GM18909 (cell line): ENCODE data around the gene MEG3.

Experiments used
- ATAC-seq: cut with Tn5 transposase; IDR thresholded peaks from one replicate; pipeline ENCODE4 v1.9.1; 2021; ENCODE audit warnings: mild to moderate bottlenecking; ENCODE audit not compliant: unreplicated experiment, poor library complexity

MEG3 gene

GRCh38 chr14:100891051-100891450 is 65.1 kb downstream of the MEG3 start:
- no peak for ATAC-seq

DNA sequence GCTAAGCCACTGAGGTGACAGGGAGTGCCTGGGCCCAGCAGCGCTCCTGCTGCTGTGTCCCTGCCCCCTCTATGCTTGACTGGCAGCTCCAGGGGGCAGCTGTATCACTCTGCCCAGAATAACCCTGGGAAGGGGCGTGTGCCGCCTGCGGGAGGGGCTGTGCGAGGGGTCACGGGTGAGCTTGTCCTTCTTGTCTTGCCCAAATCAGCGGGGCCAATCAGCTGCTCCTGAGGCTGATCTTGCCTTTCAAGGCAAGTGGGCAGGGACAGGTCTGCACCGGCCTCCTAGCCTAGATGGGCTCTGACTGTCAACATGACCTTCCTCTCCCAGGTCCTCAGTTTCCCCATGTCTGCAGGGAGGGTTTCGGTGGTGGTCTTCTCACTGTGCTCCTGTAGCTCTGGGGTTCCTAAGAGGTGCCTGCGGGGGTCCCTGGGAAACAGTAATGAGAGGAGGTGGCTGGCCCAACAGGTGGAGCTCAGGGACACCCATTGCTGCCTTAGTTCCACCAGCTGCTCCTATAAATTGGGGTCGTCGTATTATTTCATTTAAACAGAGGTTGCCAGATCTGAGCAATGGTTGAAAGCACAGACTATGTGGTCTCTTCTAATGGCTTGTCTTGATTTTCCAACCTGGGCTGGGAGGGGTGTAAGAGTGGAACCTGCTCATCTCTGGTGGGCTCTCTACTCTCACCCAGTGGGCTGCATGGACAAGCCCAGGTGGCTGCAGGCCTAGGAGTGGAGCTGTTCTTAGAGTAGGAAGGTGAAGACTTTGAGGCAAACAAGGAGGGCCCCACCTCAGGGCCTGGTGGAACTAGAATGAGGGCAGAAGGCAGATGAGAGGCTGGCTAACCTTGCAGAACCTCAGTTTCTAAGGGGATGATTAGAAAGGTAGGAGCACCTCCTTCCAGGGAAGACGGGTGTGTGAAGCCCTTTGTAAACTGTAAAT is 65.9 kb downstream of the MEG3 start:
- ATAC-seq = no peak

GRCh38 chr14:100892496-100893227 is 66.7 kb downstream of the MEG3 start:
- ATAC-seq = no peak

GRCh38 chr14:100893228-100893601 is 67.3 kb downstream of the MEG3 start:
- ATAC-seq = no peak

GRCh38 chr14:100893760-100894159 is 67.8 kb downstream of the MEG3 start:
- ATAC-seq = no peak

- no peak for ATAC-seq
These were observed 68.5 kb downstream of the MEG3 start for GRCh38 chr14:100894416-100894815.

GRCh38 chr14:100895411-100895810 is 69.5 kb downstream of the MEG3 start:
- ATAC-seq = no peak

- no peak for ATAC-seq
These were observed 70.6 kb downstream of the MEG3 start for GRCh38 chr14:100896369-100897060.

GRCh38 chr14:100898465-100898864 is 72.5 kb downstream of the MEG3 start:
- no peak for ATAC-seq

- no peak for ATAC-seq
These were observed 73.3 kb downstream of the MEG3 start for GRCh38 chr14:100898935-100899883.

DNA sequence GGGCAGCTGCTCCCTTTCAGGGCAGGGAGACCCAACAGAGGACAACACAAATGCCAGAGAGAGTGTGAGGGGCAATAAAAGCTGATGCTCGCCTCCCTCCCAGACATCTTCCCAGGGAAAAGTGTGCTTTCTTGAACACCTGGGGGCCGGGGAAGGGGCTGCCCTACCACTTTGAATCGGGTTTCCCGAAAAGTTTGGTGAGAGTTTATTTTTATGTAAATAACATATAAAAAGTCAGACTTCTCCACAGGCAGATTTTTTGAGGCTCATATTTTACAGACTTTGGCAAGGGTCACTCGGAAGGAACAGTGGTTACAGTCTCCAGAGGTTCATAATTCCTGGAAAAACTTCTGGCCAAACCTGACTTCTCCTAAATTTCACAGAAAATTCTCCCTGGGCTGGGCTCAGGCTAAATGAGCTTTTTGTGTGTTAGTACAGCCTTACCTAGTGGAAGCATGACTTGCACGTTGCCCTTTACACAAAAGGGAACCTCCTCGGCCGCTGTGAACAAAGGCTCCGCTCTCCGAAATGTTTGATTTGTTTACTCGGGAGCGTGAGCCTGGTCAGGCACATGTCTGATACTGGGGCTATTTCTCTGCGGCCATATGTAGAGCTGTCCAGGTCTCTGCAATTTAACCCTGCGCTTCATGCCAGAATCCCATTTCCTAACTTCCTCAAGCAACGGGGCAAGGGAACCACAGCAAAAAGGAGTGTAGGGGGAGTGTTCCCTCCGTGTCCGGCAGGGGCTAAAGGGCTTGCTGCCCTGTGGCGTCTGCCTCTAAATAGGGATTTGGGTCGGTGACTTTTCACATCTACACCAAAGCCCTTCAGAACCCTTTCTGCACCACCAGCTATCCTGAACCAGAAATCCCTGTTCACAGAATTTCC is 74.2 kb downstream of the MEG3 start:
- no peak for ATAC-seq

DNA sequence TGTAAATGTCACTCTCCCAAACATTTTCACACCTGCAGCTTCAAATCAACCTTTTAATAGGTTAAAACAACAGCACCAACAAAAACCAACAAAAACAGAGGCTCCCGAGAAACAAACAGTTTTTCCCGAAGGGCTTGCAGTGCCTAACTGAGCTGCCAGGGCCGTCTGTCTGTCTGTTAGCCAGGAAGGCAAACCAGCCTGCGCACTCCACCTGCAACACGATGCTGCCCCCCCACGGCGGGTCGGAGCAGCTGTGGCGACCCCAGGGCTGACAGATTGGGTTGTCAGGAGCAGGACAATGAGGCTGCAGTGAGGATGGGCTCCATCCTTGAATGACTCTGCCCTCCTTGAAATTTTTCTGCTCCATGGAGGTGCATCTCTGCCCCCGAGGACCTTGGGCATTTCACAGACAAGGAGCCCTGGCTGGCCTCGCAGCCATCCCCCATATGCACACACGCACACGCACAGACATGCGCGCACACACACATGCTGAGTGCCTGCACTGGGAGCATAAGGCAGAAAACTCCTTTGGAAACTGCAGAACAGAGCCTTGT is 75.0 kb downstream of the MEG3 start:
- ATAC-seq = no peak

DNA sequence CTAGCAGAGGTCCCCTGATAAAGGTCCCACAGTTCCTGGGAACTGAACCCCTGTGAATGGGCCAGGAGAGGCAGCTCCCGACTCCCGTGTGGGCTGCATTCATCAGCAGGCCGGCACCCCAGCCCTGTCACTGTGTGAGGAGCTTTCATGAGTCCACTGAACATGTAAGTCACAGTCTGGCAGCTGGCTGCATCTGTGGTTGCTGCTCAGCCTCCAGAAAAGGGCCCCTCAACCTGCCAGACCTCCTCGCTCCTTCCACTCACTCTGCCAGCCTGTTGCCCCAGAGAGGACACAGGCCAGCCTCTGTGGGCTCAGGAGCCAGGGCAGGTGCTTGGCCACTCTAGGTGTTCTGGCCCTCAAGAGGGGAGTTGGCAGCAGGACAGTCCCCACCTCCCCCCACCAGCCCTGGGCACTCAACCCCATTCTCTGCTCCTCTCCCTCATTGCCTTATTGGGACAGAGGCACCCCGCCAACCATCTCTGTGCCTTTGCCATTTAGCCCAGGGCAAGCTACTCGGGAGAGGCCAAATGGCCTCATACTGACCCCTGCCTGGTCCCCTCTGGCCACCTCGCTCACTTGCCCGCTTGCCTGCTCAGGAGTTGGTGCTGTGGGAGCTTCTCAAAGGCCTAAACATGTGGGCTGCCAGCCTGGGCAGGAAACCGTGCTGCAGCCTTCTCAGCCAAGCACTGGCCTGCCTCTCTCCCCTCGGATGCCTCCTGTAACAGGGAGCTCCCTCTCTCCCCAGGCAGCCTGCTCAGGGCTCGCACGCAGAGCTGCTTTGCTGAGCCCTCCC is 75.7 kb downstream of the MEG3 start:
- ATAC-seq = no peak

- ATAC-seq = no peak
These were observed 76.6 kb downstream of the MEG3 start for GRCh38 chr14:100902295-100903133.

DNA sequence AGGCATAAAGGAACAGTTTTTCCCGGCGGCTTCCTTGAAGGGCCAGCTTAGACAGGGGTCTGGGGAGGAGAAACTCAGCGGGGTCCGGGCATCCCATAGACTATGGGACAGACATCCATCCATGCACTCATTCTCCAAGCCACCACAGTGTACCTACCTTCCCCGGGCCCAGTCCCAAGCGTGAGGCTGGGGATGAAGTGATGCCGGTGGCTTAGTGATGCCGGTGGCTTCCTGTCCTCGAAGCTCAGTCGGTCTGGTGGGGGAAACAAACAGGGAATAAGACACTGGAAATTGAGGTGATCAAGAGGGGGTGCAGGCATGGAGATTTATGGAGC is 77.2 kb downstream of the MEG3 start:
- no peak for ATAC-seq

DNA sequence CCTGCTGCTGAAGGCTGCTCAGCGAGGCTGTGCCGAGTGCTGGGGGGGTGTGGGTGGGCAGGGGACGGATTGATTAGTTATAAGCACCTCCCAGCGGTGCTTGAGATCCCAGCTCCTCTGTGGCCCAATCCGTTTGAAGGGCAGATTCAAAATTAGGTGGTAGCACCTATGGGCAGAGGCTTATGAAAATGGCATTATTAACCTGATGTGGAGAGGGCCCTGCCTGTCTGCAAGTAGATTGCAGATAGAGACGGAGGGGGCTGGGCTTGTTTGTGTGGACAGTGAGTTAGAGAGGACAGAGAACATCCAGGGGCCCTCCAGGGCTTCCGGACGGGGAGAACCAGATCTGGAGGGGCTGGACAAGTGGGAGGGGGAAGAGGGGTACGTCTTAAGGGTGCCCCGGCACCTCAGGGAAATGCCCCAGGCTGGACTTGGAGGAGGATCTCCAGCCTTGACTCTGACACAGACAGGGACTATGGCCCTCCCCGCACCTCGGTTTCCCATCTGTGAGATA is 77.8 kb downstream of the MEG3 start, which contains the start of gene RTL1:
Gene RTL1 (minus strand): TSS at position 51 of the 514 bp plus-strand sequence. CDS start 18,934 bp downstream, outside the sequence.
- no peak for ATAC-seq
